Epithelial cell of proximal tubule (primary cell): Measurements from ENCODE around the gene SLC25A39. TPM values are rescaled to one million over a fixed set of nuclear protein-coding genes. Genes with fewer than 3 reads are reported as not detected.
A peak's percentile ranks its signal among the peaks of the same experiment; 100 is the strongest.
"Not testable (repeated sequence)": the region's sequence is repeated elsewhere in the genome, so short reads cannot be mapped to it uniquely, and the experiment has no call there.

Source experiments
- DNase-seq: peaks from one replicate; pipeline ENCODE4 v3.0.0-alpha.2; 2011; ENCODE audit warnings: low read depth
- H3K4me3 ChIP-seq: 2 replicates; pipeline ENCODE4 v1.5.1; 2011; ENCODE audit warnings: low read depth, mild to moderate bottlenecking, low read length
- CTCF ChIP-seq: conservative IDR thresholded peaks from 2 replicates; pipeline ENCODE4 v1.5.1; 2012; ENCODE audit warnings: low read depth, mild to moderate bottlenecking, low read length
- total RNA-seq: library from RNA; depleted of rRNA; stranded (reverse); fragments of >200 nt; gene quantifications from 2 replicates; pipeline ENCODE4 v1.2.3, GENCODE V29; 2015

The SLC25A39 gene
- total RNA-seq, 1 donor from 2014 or later, result 161 TPM

GRCh38 chr17:44348234-44348987 lies 23.8 kb upstream of the SLC25A39 start:
- H3K4me3 ChIP-seq, result no peak overlapping the region
- no peak for DNase-seq
- no peak for TF ChIP-seq CTCF

- H3K4me3 ChIP-seq, DNase-seq: not testable (repeated sequence)
These were observed 22.8 kb upstream of the SLC25A39 start for GRCh38 chr17:44347206-44348055.

- no peak for DNase-seq
These were observed 21.6 kb upstream of the SLC25A39 start for GRCh38 chr17:44346064-44346844.

GRCh38 chr17:44345454-44346026 lies 20.9 kb upstream of the SLC25A39 start:
- peak overlapping the region; percentile 100 for H3K4me3 ChIP-seq
- no peak for DNase-seq

More at GRCh38 chr17:44346064-44346844, 21.6 kb upstream of the SLC25A39 start:
- H3K4me3 ChIP-seq, result peak overlapping the region; percentile 100
- TF ChIP-seq CTCF, result no peak

GRCh38 chr17:44344939-44345453 lies 20.4 kb upstream of the SLC25A39 start, which contains the start of gene GRN:
TSS of gene GRN (plus strand) at chr17:44345302. CDS start at chr17:44349165, 3,863 bp downstream.
- TF ChIP-seq CTCF, result no peak
- peak; percentile 96 for DNase-seq

More at GRCh38 chr17:44345454-44346026, 20.9 kb upstream of the SLC25A39 start:
- peak; percentile 76 for TF ChIP-seq CTCF

GRCh38 chr17:44343510-44344209 lies 19.0 kb upstream of the SLC25A39 start:
- no peak for TF ChIP-seq CTCF
- no peak overlapping the region for H3K4me3 ChIP-seq
- no peak for DNase-seq

More at GRCh38 chr17:44344939-44345453, 20.4 kb upstream of the SLC25A39 start, which contains the start of gene GRN:
- peak within 1 kb of the TSS; percentile 100 for H3K4me3 ChIP-seq

- not testable (repeated sequence) for H3K4me3 ChIP-seq, DNase-seq
These were observed 15.9 kb upstream of the SLC25A39 start for GRCh38 chr17:44340553-44340952.
